ENCODE measurements around the gene PDE9A. TPM values are rescaled to one million over a fixed set of nuclear protein-coding genes. Genes with fewer than 3 reads are reported as not detected.

PDE9A gene
- total and polyA plus RNA-seq, 2 experiments from 2014 or later = 26.5 to 31.1 TPM

GRCh38 chr21:42757826-42758655 lies 104.6 kb downstream of the PDE9A start:
- peaks cover 7% of the 10 kb centered on the region for H3K4me1 Mint-ChIP-seq

More at GRCh38 chr21:42757826-42758655, 104.6 kb downstream of the PDE9A start:
- no peaks in the 10 kb centered on the region for H3K9me3 Mint-ChIP-seq
- H3K27me3 Mint-ChIP-seq (ENCODE audit: insufficient read depth, low read depth, poor library complexity) = peaks cover 17% of the 10 kb centered on the region
- H3K36me3 Mint-ChIP-seq (ENCODE audit: low read depth) = peaks cover 12% of the 10 kb centered on the region; the same call in 2 of the 3 replicates
- Histone ChIP-seq H3K4me3 (no peak overlapping the region), H3K9me2 (ENCODE audit: insufficient read depth) (no peaks in the 10 kb centered on the region), H3K79me2 (replicated peaks; ENCODE audit: insufficient read depth) (no peaks in the 10 kb centered on the region), H3K4me2 (no peak overlapping the region), H3K36me3 (ENCODE audit: insufficient read depth) (no peaks in the 10 kb centered on the region), H3K27ac (ENCODE audit: low read depth) (no peak overlapping the region), H3F3A (replicated peaks; ENCODE audit: low read depth) (no peaks in the 10 kb centered on the region), H4K20me1 (replicated peaks; ENCODE audit: insufficient read depth) (no peaks in the 10 kb centered on the region), H3K27me3 (ENCODE audit: insufficient read depth) (no peaks in the 10 kb centered on the region), H3K4me1 (ENCODE audit: insufficient read depth) (no peaks in the 10 kb centered on the region), H2AFZ (no peak overlapping the region)
- H3K27ac Mint-ChIP-seq = no peak overlapping the region
- no peak for TF ChIP-seq ZNF462 (CRISPR knock-in tag; IDR thresholded peaks at IDR 0.05)
- DNase-seq (ENCODE audit: low spot score) (no peak), ATAC-seq (no peak)
- no peak overlapping the region for H3K4me3 Mint-ChIP-seq
